CD1c-positive myeloid dendritic cell (primary cell): Measurements from ENCODE around the gene ZNF397.
"Not testable (repeated sequence)": the region's sequence is repeated elsewhere in the genome, so short reads cannot be mapped to it uniquely, and the experiment has no call there.

Experiments used
- DNase-seq: peaks from one replicate; pipeline ENCODE4 v3.0.0-alpha.2; 2016; ENCODE audit errors: extremely low spot score

Gene ZNF397

DNA sequence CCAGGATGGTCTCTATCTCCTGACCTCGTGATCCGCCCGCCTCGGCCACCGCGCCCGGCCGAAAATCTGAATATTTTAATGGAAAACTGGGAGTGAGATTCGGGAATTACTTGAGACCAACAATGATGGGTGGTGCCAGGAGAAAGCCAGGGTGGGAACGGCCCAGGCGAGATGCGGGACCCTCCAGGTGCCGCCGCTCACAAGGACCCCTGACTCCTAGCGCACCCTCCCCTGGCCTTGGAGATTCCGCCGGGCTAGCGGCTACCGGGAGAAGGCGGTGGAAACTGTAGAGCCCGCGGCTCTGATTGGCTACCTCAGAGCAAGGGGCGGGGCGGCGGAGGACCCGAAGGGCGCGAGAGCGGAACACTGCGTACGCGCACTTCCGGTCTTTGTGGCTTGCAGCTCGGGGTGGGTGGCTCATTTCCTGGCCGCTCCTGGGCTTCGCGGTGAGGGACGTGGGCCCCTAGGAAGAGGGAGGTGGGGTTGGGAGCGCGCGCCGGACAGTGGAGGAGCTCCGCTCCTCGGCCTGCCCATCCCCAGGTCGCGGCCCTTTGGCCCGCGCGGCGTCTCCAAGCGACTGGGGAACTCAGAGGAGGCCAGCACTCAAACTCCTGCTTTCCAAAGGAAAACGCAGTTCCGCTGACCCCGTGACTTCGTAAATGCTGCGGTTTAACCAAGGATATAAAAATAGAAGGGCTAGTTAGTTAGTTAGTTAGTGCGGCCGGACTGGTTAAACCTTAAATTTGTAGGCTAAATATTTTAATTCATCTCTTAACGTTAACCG, at the start of gene ZNF397:
ZNF397 (plus strand) TSS at position 371 of the 784 bp plus-strand sequence. CDS start 1,437 bp downstream, outside the sequence.
- peak; percentile 98 for DNase-seq

- no peak for DNase-seq
Measured at GRCh38 chr18:35191698-35192025, 49.2 kb upstream of the ZNF397 start.

- no peak for DNase-seq
Measured at GRCh38 chr18:35192415-35192814, 48.4 kb upstream of the ZNF397 start.

DNA sequence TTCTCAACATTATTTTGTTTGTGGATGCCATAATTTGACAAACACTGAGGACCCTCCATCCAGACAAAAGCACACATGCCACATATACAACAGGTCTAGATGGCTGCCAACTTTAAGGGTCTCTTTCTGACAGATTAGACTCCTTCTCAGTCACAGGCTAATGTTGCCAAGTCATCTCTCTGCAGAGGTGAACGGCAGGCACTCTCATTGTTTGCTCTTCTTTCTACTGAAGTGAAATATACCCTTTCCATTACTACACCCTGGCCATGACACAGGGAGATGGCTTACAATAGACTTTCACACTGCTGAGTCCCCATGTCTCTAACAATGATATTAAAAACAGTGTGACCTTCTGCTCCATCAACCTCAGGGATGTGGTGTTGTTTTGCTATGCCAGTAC, 47.5 kb upstream of the ZNF397 start:
- DNase-seq: no peak

DNA sequence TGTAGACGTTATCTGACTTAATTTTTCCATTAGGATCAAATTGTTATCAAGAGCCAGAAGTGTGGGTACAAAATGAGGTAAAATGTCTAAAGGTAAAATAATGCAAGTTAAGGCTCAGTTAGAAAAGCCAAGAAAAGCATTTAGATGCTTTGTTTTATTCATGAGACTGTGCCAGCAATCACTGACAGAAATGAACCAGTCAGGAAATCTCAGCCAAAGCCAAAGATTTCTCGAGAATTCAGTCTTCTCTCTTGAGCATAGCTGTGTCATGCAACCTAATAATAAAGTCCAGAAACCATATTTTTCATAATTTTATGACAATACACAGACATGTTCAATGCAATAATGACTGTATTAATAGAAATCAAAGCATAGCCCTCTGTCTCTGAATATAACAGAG, 43.5 kb upstream of the ZNF397 start:
- DNase-seq: no peak

- no peak for DNase-seq
Measured at GRCh38 chr18:35201256-35201931, 39.4 kb upstream of the ZNF397 start.

- DNase-seq: no peak
Measured at GRCh38 chr18:35203067-35203466, 37.8 kb upstream of the ZNF397 start.

GRCh38 chr18:35205199-35205712, 35.6 kb upstream of the ZNF397 start:
- DNase-seq: no peak

DNA sequence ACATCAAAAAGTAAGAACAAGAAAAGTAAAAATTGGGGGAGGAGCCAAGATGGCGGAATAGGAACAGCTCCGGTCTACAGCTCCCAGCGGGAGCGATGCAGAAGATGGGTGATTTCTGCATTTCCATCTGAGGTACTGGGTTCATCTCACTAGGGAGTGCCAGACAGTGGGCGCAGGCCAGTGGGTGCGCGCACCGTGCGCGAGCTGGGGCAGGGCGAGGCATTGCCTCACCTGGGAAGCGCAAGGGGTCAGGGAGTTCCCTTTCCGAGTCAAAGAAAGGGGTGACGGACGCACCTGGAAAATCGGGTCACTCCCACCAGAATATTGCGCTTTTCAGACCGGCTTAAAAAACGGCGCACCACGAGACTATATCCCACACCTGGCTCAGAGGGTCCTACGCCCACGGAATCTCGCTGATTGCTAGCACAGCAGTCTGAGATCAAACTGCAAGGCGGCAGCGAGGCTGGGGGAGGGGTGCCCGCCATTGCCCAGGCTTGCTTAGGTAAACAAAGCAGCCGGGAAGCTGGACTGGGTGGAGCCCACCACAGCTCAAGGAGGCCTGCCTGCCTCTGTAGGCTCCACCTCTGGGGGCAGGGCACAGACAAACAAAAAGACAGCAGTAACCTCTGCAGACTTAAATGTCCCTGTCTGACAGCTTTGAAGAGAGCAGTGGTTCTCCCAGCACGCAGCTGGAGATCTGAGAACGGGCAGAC, 34.9 kb upstream of the ZNF397 start:
- DNase-seq: not testable (repeated sequence)

GRCh38 chr18:35215026-35215425, 25.8 kb upstream of the ZNF397 start:
- DNase-seq: no peak

- not testable (repeated sequence) for DNase-seq
Measured at GRCh38 chr18:35216611-35217010, 24.2 kb upstream of the ZNF397 start.

DNA sequence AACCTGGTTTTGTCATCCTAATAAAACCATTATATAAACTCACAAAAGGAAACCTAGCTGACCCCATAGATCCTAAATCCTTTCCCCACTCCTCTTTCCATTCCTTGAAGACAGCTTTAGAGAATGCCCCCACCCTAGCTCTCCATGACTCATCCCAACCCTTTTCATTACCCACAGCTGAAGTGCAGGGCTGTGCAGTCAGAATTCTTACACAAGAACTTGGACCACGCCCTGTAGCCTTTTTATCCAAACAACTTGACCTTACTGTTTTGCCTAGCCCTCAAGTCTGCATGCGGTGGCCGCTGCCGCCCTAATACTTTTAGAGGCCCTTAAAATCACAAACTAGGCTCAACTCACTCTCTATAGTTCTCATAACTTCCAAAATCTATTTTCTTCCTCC, 21.5 kb upstream of the ZNF397 start:
- DNase-seq: not testable (repeated sequence)

DNA sequence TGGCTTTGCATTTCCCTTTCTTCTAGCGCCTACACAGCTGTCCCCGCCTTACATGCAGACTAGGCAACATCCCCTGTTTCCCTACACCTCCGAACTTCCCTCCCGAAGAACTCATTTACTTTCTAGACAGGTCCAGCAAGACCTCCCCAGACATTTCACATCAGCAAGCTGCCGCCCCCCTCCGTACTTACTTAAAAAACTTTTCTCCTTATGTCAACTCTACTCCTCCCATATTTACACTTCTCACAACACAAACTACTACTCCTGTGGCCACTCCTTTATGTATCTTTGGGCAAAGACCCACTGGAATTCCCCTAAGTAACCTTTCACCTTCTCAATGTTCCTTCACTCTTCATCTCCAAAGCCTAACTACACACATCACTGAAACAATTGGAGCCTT, 20.4 kb upstream of the ZNF397 start:
- no peak for DNase-seq

- DNase-seq: no peak
Measured at GRCh38 chr18:35223797-35224196, 17.0 kb upstream of the ZNF397 start.

- DNase-seq: no peak
Measured at GRCh38 chr18:35227254-35227653, 13.6 kb upstream of the ZNF397 start.

- peak; percentile 89 for DNase-seq
Measured at GRCh38 chr18:35231052-35231451, 9.8 kb upstream of the ZNF397 start.

GRCh38 chr18:35236571-35237363, 4.1 kb upstream of the ZNF397 start:
- no peak for DNase-seq

GRCh38 chr18:35239314-35239713, 1.5 kb upstream of the ZNF397 start:
- no peak for DNase-seq

DNA sequence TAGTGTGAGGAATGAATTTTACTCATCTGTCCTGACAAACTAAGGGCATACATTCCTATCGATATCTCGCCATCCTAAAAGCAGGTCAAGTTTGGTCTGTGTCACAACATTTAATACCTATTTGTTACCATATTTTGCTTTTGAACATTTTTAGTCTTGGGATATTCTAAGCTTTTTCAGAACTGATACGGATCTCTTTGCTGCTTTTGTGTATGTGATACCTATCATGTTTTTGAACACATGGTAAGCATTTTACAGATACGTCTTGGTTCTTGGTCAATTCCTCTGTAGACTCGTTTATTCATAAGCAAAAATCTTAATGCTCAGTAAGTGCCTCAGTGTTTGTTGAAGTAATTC, 592 bp downstream of the ZNF397 start:
- no peak for DNase-seq

DNA sequence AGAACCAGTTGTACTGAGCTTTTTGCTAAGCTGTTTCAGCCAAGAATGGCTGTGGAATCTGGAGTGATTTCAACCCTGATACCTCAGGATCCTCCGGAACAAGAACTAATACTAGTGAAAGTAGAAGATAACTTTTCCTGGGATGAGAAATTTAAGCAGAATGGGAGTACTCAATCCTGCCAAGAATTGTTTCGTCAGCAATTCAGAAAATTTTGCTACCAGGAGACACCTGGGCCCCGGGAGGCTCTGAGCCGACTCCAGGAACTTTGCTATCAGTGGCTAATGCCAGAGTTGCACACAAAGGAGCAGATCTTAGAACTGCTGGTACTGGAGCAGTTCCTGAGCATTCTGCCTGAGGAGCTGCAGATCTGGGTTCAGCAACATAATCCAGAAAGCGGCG, 1.6 kb downstream of the ZNF397 start:
- no peak for DNase-seq

DNA sequence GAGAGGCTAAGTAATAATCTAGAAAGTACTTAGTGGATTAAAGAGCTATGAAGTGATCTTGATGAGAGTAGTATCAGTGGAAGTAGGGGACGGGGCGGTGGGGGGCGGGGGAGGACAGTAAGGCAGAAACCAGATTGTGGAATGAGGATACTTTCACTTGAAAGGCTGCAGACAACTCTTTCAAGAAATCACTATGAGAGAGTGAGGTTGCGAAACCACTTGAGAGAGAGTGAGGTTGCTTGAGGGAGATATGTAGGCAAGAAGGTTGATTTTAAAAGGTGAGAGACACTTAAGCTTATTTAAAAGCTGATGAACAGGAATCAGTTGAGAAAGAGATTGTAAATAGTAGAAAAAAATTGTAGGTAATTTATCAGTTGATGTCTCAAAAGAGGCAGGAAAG, 3.8 kb downstream of the ZNF397 start:
- DNase-seq: no peak
